H1 (cell line): ENCODE measurements around the gene MAF. TPM values are rescaled to one million over a fixed set of nuclear protein-coding genes. Genes with fewer than 3 reads are reported as not detected.

Experiments
- BACH1 ChIP-seq: IDR thresholded peaks from 2 replicates; pipeline ENCODE4 v1.6.1; 2012; ENCODE audit warnings: low read length, improper control_type of control experiment
- NANOG ChIP-seq: IDR thresholded peaks from 2 replicates; pipeline ENCODE4 v1.6.1; 2011; ENCODE audit warnings: low read length, low read depth, mild to moderate bottlenecking, inconsistent platforms; ENCODE audit not compliant: insufficient read depth, poor library complexity, severe bottlenecking
- RAD21 ChIP-seq, 2 experiments: IDR thresholded peaks in 1 of 2; conservative IDR thresholded peaks in 1 of 2; 2 replicates each; pipeline ENCODE4 v1.6.1; 2011; ENCODE audit warnings: low read depth in 2 of 2, low read length in 2 of 2, improper control_type of control experiment in 1 of 2, inconsistent platforms in 1 of 2, mild to moderate bottlenecking in 1 of 2, moderate library complexity in 1 of 2
- RFX5 ChIP-seq: IDR thresholded peaks from 2 replicates; pipeline ENCODE4 v1.6.1; 2011; ENCODE audit warnings: low read depth, low read length, improper control_type of control experiment, borderline replicate concordance
- RXRA ChIP-seq: IDR thresholded peaks from 2 replicates; pipeline ENCODE4 v1.6.1; 2011; ENCODE audit warnings: low read depth, mild to moderate bottlenecking, low read length, moderate library complexity; ENCODE audit not compliant: insufficient read depth
- SIN3A ChIP-seq, 2 experiments: IDR thresholded peaks in 1 of 2; conservative IDR thresholded peaks in 1 of 2; 2 replicates each; pipeline ENCODE4 v1.6.1; 2011 to 2012; ENCODE audit warnings: low read length in 2 of 2, improper control_type of control experiment in 1 of 2, low read depth in 1 of 2, mild to moderate bottlenecking in 1 of 2
- SP4 ChIP-seq: IDR thresholded peaks from 2 replicates; pipeline ENCODE4 v1.6.1; 2012; ENCODE audit warnings: low read length, inconsistent platforms
- polyA plus RNA-seq, 7 experiments: library from polyadenylated mRNA; depleted of rRNA in 3 of 7; stranded (reverse) in 5 of 7; unstranded in 2 of 7; fragments of >200 nt in 5 of 7; fragments of 200-250 nt in 2 of 7; gene quantifications; 1 replicate in 5 of 7; 2 replicates in 1 of 7; 4 replicates in 1 of 7; pipeline versions ENCODE4 v1.2.1 to v1.2.3, GENCODE V29; 2011 to 2013; ENCODE audit warnings: missing spikeins in 2 of 7, mixed read lengths in 2 of 7
- total RNA-seq: library from RNA; stranded (reverse); fragmentation: NEBNext Ultra II Directional; extraction: Animal tissue kit (Norgen Biotek cat#: 25700); gene quantifications from 2 replicates; pipeline ENCODE4 v1.2.1, GENCODE V29; 2021

The MAF gene
- total and polyA plus RNA-seq, 2 of the 8 experiments (the other 6 are each of a cell fraction or from before 2014, with no cell fraction given) = 1.3 to 2.7 TPM

DNA sequence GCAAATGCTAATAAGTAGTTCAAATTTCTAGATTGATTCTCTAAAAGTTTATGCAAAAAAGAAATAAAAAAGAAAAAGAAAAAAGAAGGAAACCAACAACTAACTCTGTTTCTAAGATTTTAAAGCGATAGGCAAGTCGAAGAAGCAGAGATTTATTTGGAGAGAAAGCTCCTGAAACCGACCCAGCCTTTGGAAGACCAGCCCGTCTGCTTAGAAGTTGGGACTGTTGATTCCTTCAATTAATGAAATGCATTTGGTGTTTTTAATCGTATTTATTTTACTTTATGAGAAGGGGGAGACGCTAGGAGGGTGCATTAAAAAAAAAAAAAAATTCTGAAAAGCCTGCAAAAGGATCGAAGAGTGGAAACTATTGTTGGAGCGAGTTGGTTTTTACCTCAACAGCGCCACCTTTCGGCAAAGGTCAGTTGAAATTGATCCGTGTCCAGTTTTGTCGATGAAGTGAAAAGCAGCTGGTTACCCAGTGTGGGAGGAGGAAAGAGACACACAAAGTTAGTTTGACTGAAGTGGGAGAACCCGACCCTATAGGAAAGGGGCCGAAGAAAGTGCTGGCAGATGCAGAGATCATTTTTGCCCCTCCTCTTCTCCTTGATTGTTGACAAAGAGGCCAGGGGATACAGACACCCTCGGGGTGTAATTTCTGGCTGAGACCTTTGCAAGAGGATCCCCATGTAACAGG lies 1.5 kb upstream of the MAF start (continued):
- TF ChIP-seq RAD21 (IDR thresholded peaks at IDR 0.05 in 1 of 2, conservative IDR thresholded peaks at IDR 0.05 in 1 of 2; ENCODE audit: low read depth in 2 of 2, low read length in 2 of 2) (peak; percentile 77 to 82), SIN3A (conservative IDR thresholded peaks at IDR 0.05 in 1 of 2, IDR thresholded peaks at IDR 0.05 in 1 of 2; ENCODE audit: low read depth in 1 of 2, low read length in 2 of 2) (0 out of 4 replicates have a peak, but pooled peaks of 1 of the 2 experiments have one; percentile 19), BACH1 (no peak), NANOG (no peak), SP4 (no peak), RXRA (no peak), RFX5 (no peak)
- TF ChIP-seq, all 59 proteins: peak for 3
